Measurements from ENCODE around the gene RNPEPL1. TPM values are rescaled to one million over a fixed set of nuclear protein-coding genes. Genes with fewer than 3 reads are reported as not detected.

RNPEPL1 gene
- total RNA-seq, 2 experiments from 2014 or later, result 124 TPM

- H3K4me1 Mint-ChIP-seq, result peaks cover 18% of the 10 kb centered on the region
- ATAC-seq (ENCODE audit: low read depth) (no peak), DNase-seq (peak; percentile 28)
- peaks cover 5% of the 10 kb centered on the region for H3K36me3 Mint-ChIP-seq
- H3K27me3 Mint-ChIP-seq, result no peaks in the 10 kb centered on the region
- peak overlapping the region; percentile 44 for H3K4me3 Mint-ChIP-seq
- H3K27ac Mint-ChIP-seq, result peak overlapping the region; percentile 34
- H3K9me3 Mint-ChIP-seq, result no peaks in the 10 kb centered on the region
- POLR2A ChIA-PET, result interaction anchor here (3.2 kb wide), 1 partner anchor 15 kb away, joined by 10 read pairs; the partner anchor contains the start of gene CAPN10
These were observed 3.2 kb downstream of the RNPEPL1 start for GRCh38 chr2:240571314-240571973.

- peaks cover 16% of the 10 kb centered on the region for H3K4me1 Mint-ChIP-seq
- DNase-seq (peak; percentile 28), ATAC-seq (ENCODE audit: low read depth) (no peak)
- peaks cover 5% of the 10 kb centered on the region for H3K36me3 Mint-ChIP-seq
- no peaks in the 10 kb centered on the region for H3K9me3 Mint-ChIP-seq
- no peak overlapping the region for H3K4me3 Mint-ChIP-seq
- POLR2A ChIA-PET, result interaction anchor here (3.2 kb wide), 1 partner anchor 14 kb away, joined by 10 read pairs; the partner anchor contains the start of gene CAPN10
- no peak overlapping the region for H3K27ac Mint-ChIP-seq
- no peaks in the 10 kb centered on the region for H3K27me3 Mint-ChIP-seq
These were observed 4.1 kb downstream of the RNPEPL1 start for GRCh38 chr2:240572141-240573031.

- Mint-ChIP-seq H3K27me3 (no peaks in the 10 kb centered on the region), H3K4me3 (no peak overlapping the region), H3K4me1 (peaks cover 12% of the 10 kb centered on the region), H3K36me3 (peaks cover 5% of the 10 kb centered on the region), H3K27ac (no peak overlapping the region), H3K9me3 (no peaks in the 10 kb centered on the region)
- POLR2A ChIA-PET, result interaction anchor here (3.2 kb wide), 1 partner anchor 13 kb away, joined by 10 read pairs; the partner anchor contains the start of gene CAPN10
- peak; percentile 26 for DNase-seq
- no peak for ATAC-seq (ENCODE audit: low read depth)
These were observed 4.8 kb downstream of the RNPEPL1 start for GRCh38 chr2:240573071-240573515.

- DNase-seq (no peak), ATAC-seq (ENCODE audit: low read depth) (no peak)
- Mint-ChIP-seq H3K9me3 (no peaks in the 10 kb centered on the region), H3K27ac (no peak overlapping the region), H3K27me3 (no peaks in the 10 kb centered on the region), H3K36me3 (peaks cover 6% of the 10 kb centered on the region), H3K4me1 (peaks cover 14% of the 10 kb centered on the region), H3K4me3 (no peak overlapping the region)
- POLR2A ChIA-PET, result interaction anchor here (3.2 kb wide), 1 partner anchor 13 kb away, joined by 10 read pairs; the partner anchor contains the start of gene CAPN10
These were observed 5.5 kb downstream of the RNPEPL1 start for GRCh38 chr2:240573516-240574385.

DNA sequence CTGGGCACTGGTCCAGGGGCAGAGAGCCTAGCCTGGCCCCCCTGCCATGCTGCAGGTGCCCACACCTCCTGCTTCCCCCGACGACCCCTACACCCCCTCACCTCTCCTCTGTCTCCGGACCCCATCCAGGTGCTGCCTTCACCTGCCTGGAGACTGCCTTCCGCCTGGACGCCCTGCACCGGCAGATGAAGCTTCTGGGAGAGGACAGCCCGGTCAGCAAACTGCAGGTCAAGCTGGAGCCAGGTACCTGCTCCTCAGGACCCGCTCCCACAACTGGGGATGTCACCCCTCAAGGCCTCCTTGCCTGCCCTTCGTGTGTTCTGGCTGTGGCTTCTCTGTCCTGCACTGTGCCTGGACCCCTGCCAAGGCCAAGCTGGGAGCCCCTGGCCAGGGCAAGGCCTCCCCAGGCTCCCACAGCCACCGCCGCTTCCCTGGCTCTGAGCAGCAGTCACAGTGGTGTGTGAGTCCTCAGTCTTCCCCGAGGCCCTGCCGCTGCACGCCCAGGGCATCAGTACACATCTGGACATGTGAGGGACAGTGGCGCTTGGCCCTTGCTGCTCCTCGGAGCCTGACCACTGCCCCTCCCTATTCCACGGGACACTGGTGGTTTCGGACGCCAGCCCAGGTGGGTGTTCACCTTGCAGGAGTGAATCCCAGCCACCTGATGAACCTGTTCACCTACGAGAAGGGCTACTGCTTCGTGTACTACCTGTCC lies 6.3 kb downstream of the RNPEPL1 start:
- POLR2A ChIA-PET, result interaction anchor here (1.0 to 3.2 kb wide), 3 partner anchors 12 to 14 kb away, joined by 3 to 10 read pairs (median 4); partner anchors contain the start of gene CAPN10
- no peak for ATAC-seq (ENCODE audit: low read depth)
- no peak overlapping the region for H3K4me3 Mint-ChIP-seq
- H3K9me3 Mint-ChIP-seq, result no peaks in the 10 kb centered on the region
- H3K4me1 Mint-ChIP-seq, result peaks cover 14% of the 10 kb centered on the region
- no peak for DNase-seq
- peak overlapping the region; percentile 42 for H3K27ac Mint-ChIP-seq
- H3K36me3 Mint-ChIP-seq, result peaks cover 5% of the 10 kb centered on the region
- no peaks in the 10 kb centered on the region for H3K27me3 Mint-ChIP-seq

GRCh38 chr2:240575101-240575965 lies 7.0 kb downstream of the RNPEPL1 start:
- Mint-ChIP-seq H3K4me3 (no peak overlapping the region), H3K36me3 (peaks cover 7% of the 10 kb centered on the region), H3K27ac (no peak overlapping the region), H3K27me3 (no peaks in the 10 kb centered on the region), H3K4me1 (peaks cover 20% of the 10 kb centered on the region), H3K9me3 (no peaks in the 10 kb centered on the region)
- DNase-seq (no peak), ATAC-seq (ENCODE audit: low read depth) (no peak)
- POLR2A ChIA-PET, result interaction anchor here (1.0 to 1.5 kb wide), 2 partner anchors 11 to 14 kb away, joined by 3 to 4 read pairs; partner anchors contain the start of gene CAPN10

DNA sequence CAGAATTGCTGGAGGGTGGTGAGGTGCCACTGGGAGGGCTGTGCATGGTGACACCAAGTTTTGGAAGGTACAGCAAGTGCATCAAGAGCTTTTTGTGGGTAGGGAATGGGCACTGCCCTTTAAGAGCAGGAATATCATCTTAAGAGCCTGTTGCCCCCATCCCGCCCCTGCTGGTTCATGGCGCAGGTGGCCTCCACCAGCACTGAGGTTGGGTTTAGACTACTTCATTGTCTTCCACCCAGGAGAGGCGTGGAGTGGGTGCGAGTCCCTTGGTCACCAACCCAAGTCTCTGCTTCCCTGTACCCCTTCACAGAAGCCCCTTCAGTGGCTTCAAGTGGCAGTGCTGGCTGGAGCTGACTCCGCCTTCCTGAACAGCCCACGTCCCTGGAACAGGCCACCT lies 7.8 kb downstream of the RNPEPL1 start:
- POLR2A ChIA-PET, result interaction anchor here (1.5 to 3.2 kb wide), 2 partner anchors 10 to 11 kb away, joined by 4 to 17 read pairs; partner anchors contain the start of gene CAPN10

DNA sequence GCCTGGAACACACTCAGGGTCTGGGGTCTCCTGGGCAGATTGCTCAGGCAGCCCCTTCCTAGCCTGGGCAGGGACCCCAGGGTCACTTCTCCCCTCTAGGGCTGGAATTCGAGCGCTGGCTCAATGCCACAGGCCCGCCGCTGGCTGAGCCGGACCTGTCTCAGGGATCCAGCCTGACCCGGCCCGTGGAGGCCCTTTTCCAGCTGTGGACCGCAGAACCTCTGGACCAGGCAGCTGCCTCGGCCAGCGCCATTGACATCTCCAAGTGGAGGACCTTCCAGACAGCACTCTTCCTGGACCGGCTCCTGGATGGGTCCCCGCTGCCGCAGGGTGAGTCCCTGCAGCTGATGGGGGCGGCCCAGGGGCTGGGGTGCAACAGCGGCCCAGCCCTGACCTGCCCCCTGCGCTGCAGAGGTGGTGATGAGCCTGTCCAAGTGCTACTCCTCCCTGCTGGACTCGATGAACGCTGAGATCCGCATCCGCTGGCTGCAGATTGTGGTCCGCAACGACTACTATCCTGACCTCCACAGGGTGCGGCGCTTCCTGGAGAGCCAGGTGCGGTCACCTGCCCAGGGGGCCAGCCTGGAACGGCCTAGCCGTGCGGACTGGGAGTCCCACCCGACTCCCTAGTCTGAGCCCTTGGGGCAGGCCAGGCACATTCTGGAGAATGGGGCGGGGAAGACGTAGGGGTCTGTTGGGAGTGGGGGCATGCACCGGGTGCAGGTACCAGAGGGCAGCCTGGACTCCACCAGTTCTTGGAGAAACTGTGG lies 8.3 kb downstream of the RNPEPL1 start:
- Mint-ChIP-seq H3K27ac (no peak overlapping the region), H3K9me3 (peaks cover 2% of the 10 kb centered on the region), H3K4me1 (peaks cover 14% of the 10 kb centered on the region), H3K36me3 (peaks cover 14% of the 10 kb centered on the region), H3K4me3 (no peak overlapping the region), H3K27me3 (no peaks in the 10 kb centered on the region)
- no peak for ATAC-seq (ENCODE audit: low read depth)
- POLR2A ChIA-PET, result interaction anchor here (0.8 to 3.2 kb wide), 3 partner anchors 8 to 11 kb away, joined by 4 to 17 read pairs (median 4); partner anchors contain the start of genes CAPN10 and RNPEPL1
- DNase-seq, result no peak

More for the DNA sequence above, 7.8 kb downstream of the RNPEPL1 start:
- ATAC-seq (ENCODE audit: low read depth) (no peak), DNase-seq (no peak)
- Mint-ChIP-seq H3K27me3 (no peaks in the 10 kb centered on the region), H3K4me1 (peaks cover 18% of the 10 kb centered on the region), H3K27ac (no peak overlapping the region), H3K36me3 (peaks cover 13% of the 10 kb centered on the region), H3K4me3 (no peak overlapping the region), H3K9me3 (peaks cover 2% of the 10 kb centered on the region)

- POLR2A ChIA-PET, result interaction anchor here (0.8 to 3.2 kb wide), 3 partner anchors 9 to 12 kb away, joined by 4 to 17 read pairs (median 4); partner anchors contain the start of genes CAPN10 and RNPEPL1
- peaks cover 19% of the 10 kb centered on the region for H3K4me1 Mint-ChIP-seq
- no peak for ATAC-seq (ENCODE audit: low read depth)
- no peak overlapping the region for H3K27ac Mint-ChIP-seq
- no peaks in the 10 kb centered on the region for H3K27me3 Mint-ChIP-seq
- peaks cover 2% of the 10 kb centered on the region for H3K9me3 Mint-ChIP-seq
- no peak for DNase-seq
- no peak overlapping the region for H3K4me3 Mint-ChIP-seq
- peaks cover 18% of the 10 kb centered on the region for H3K36me3 Mint-ChIP-seq
These were observed 9.2 kb downstream of the RNPEPL1 start for GRCh38 chr2:240577281-240578109.

DNA sequence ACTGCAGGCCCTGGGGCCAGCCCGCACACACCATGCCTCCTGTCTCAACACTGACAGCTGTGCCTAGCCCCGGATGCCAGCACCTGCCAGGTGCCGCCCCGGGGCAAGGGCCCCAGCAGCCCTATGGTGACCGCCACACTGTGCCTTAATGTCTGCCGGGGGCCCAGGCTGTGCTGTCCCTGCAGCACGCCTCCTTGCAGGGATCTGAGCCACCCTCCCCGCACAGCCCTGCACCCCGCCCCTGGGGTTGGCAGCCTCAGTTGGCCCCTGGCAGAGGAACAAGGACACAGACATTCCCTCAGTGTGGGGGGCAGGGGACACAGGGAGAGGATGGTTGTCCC lies 9.8 kb downstream of the RNPEPL1 start:
- H3K27ac Mint-ChIP-seq, result no peak overlapping the region
- no peak for DNase-seq
- H3K4me3 Mint-ChIP-seq, result no peak overlapping the region
- POLR2A ChIA-PET, result interaction anchor here (1.5 to 3.2 kb wide), 2 partner anchors 9 to 12 kb away, joined by 4 to 17 read pairs; partner anchors contain the start of gene RNPEPL1
- no peaks in the 10 kb centered on the region for H3K27me3 Mint-ChIP-seq
- ATAC-seq (ENCODE audit: low read depth), result no peak
- H3K36me3 Mint-ChIP-seq, result peaks cover 18% of the 10 kb centered on the region
- peaks cover 2% of the 10 kb centered on the region for H3K9me3 Mint-ChIP-seq
- peaks cover 19% of the 10 kb centered on the region for H3K4me1 Mint-ChIP-seq
